Measurements from ENCODE around the gene FUBP1.
"Not testable (repeated sequence)": the region's sequence is repeated elsewhere in the genome, so short reads cannot be mapped to it uniquely, and the experiment has no call there.

FUBP1 gene

DNA sequence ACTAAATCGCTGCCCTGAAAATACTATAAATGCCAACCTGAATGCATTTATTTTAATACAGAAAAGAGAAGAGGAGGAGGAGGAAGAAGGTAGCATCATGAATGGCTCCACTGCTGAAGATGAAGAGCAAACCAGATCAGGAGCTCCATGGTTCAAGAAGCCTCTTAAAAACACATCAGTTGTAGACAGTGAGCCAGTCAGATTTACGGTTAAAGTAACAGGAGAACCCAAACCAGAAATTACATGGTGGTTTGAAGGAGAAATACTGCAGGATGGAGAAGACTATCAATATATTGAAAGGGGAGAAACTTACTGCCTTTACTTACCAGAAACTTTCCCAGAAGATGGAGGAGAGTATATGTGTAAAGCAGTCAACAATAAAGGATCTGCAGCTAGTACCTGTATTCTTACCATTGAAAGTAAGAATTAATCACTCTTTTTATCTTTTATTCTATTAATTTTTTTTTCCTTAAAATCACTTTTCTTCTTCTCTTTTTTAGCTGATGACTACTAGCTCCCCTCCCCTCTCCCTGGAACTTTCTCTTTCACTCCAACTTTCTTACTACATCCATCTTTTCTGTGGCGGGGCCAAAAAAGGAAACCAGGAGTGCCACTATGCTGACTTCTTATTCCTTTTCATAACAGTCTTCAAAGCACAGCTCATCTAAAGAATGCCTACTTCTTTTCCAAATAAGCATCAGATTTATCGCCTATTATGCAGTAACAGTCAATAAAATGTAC, 36.3 kb downstream of the FUBP1 start:
- no peak for DNase-seq

DNA sequence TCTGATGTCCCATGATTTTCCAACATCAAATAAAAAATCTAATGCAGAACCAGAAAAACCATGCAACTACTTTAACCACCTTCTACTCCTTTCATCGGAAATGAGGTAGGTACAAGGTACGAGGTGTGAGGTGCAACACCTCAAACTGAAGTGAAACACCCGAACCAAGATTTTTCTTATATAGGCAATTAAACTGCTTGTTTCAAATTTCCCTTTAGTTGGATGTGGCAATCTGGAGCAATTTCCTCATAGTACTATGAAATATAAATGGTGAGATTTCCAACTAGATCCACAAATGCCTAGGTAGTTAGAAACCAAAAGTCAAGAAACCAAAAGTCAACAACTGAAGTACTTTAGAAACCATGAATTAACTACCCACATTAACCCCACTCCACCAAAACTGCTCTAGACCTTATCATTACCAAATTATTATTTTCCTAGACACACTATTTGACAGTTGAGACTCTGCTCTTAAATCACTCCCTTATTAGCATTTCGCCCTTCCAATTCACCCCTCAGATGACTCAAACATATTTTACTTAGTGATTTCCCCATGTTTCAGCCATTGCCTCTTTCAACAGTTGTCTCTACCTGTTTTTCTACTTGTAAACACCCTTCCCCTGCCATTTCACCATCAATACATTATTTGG, 37.8 kb downstream of the FUBP1 start:
- no peak for DNase-seq

DNA sequence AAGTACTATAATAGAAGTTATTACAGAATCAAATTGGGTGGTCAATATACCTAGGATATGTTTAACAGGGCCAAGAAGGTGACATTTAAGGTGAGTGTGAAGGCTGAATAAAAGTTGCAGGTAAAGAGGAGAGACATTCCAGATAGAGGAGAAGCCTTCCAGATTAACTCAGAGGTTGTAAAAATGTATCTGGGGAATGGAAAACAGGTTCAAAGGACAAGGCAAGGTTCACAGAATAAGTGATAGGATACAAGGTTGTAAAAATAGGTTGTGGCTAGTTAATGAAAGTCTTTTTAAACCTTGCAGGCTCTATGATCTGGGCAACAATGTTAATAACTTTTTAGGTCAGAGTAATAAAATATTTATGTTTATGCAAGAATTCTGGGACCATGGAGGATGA, 40.2 kb downstream of the FUBP1 start:
- DNase-seq, result no peak

DNA sequence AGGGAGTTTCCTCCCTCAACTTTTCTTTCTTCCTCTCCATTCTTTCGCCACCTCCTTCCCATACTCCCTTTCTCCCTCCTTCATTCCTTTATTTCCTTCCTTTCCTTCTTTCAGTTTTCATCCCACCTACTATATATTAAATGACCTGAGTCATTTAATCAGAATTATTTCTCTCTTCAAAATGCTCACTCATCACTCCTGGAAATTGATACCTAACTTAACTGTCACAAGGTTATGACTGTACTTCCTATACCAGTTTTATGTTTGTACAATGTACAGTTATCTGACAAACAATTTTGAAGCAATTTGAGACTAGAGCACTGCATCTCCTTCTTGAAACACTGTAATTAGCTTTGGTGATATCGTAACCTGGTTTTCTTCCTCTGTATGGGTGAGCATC, 49.1 kb downstream of the FUBP1 start:
- no peak for DNase-seq

DNA sequence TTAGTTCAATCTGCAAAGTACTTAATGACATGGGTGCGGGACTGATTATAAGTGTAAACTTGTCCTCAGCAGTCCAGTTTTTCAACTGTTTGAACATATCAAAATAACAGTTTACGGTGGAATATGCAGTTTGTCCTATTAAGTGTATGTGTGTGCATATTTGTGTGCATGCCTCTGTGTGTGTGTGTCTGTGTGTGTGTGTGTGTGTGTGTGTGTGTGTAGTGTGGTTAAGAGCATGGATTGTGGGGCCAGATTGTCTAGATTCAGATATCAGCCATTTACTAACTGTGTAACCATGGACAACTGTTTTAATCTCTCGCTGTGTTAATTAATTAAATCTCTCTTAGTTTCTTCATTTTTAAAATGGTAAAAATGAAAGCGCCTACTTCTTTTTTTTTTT, 51.5 kb downstream of the FUBP1 start:
- no peak for DNase-seq

DNA sequence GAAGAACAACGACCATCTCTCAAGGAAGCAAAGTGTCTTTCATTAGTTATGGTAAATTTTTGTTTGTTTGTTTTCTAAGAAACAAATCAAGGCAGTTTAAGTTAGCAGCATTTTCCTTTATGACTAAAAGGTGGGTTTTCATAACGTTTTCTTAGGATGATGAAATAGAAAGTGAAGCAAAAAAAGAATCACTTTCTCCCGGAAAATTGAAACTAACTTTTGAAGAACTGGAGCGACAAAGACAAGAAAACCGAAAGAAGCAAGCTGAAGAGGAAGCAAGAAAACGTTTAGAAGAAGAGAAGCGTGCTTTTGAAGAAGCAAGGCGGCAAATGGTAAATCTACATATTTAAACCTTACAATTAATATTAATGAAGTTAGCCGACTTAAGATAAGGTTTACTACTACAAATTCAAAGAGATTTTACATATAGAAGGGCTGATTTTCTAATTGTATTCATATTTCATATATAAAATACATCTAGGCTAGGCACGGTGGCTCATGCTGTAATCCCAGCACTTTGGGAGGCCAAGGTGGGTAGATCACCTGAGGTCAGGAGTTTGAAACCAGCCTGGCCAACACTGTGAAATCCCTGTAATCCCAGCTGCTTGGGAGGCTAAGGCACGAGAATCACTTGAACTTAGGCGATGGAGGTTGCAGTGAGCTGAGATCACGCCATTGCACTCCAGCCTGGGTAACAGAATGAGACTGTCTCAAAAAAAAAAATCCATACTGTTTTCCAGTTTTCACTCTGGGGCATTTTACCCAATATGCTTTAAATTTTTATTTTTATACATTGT, 52.1 kb downstream of the FUBP1 start:
- no peak for DNase-seq

DNA sequence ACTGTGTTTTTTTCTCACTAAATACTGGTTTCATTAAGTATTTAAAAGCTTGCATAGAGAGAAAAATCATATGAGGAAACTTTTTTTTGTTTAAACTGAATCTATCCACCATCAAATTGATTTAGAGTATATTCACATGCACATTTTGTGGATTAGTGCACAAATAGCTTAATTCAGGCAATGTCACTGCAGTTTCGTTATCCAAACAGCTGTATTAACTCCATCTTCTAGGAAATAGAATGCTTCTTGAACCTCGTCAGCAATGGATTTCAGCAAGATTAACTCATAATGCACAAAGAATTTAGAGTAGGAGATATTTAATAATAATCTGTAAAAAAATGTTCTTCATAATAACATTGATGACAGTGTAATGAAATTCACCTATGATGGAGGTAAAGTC, 52.9 kb downstream of the FUBP1 start:
- no peak for DNase-seq

DNA sequence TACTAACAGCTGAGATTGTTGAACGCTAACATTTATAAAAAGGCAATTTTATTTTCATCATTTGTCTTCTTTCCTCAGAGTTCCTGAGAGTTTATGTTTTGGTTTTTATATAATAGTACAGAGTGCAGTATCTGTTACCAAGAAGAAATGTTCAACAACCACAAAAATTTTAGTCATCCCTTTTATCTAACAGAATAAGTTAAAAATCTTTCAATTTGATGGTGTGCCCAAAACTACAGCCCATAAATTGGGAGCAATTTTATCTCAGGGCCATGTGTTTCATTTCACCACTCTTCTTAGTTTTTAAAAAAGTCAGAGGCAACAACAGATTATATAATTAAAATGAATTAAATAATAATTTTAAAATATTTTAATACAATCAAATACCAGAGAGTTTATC, 53.4 kb downstream of the FUBP1 start:
- no peak for DNase-seq

DNA sequence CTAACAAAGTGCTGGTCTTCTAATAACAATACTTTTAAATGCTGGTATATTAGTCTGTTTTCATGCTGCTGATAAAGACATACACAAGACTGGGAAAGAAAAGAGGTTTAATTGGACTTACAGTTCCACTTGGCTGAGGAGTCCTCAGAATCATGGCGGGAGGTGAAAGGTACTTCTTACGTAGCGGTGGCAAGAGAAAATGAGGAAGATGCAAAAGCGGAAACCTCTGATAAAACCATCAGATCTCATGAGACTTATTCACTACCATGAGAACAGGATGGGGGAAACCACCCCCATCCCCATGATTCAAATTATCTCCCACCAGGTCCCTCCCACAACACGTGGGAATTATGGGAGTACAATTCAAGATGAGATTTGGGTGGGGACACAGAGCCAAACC, 60.0 kb downstream of the FUBP1 start:
- DNase-seq, result not testable (repeated sequence)

DNA sequence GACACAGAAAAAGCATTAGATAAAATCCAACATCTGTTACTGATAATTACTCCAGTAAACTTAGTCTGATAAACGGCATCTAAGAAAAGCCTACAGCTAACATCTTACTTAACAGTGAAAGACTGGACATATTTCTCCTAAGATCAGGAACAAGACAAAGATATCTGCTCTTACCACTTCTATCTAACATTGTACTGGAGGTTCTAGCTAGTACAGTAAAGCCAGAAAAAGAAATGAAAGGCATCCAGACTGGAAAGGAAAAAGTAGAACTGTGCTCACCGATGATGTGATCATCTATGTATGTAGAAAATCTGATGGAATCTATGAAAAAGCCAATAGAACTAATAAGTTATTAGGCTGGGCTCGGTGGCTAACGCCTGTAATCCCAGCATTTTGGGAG, 68.8 kb downstream of the FUBP1 start:
- DNase-seq, result no peak

DNA sequence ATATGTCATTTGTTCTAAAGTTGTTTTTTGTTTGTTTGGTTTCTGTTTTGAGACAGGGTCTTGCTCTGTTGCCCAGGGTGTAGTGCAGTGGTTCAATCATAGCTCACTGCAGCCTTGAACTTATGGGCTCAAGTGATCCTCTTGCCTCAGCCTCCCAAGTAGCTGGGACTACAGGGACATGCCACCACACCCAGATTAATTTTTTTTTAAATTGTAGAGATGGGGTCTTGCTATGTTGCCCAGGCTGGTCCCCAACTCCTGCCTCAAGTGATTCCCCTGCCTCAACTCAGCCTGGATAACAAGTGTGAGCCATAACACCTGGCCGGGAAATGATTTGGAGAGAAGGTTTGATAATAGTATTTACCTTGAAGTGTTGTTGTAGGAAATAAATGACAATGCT, 72.2 kb downstream of the FUBP1 start:
- DNase-seq, result no peak

DNA sequence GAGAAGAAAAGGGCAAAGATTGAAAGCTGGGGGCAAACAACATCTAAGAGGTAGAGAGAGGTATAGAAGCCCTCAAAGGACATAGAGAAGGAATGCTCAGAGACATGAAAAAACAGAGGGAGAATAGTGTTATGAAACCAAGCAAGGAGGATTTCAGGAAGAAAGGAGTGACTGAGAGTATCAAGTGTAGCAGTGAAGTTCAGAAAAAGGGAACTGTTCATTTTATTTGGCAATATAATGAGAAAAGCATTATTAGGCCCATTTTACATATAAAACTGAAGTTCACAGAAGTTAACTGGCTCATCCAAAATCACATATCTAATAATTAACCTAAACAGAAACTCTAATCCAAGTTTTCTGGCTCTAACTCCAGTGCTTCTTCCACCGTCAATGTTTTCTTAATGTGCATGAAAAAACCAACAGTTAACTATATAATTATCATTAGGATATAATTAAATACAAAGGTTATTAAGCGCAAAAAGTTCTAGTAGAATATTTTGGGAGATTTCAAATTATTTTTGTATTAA, 72.8 kb downstream of the FUBP1 start:
- DNase-seq, result no peak

DNA sequence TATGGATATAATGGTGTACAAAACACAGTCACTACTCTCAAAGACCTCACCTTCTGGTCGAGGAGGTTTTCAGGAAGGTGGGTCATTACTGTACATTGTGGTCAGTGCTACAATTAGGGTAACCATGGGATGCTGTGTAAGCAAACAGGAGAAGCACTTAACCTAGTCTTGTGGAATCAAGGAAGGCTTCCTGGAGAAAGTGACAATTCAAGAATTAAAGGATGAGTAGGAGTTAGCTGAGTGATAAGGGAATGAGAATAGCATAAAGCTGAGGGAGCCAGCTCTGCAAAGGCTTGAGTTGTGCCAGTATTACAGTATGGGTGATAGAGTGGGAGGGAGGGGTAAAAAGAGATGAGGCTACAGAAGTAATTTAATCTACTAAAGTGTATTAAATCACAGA, 73.3 kb downstream of the FUBP1 start:
- no peak for DNase-seq

DNA sequence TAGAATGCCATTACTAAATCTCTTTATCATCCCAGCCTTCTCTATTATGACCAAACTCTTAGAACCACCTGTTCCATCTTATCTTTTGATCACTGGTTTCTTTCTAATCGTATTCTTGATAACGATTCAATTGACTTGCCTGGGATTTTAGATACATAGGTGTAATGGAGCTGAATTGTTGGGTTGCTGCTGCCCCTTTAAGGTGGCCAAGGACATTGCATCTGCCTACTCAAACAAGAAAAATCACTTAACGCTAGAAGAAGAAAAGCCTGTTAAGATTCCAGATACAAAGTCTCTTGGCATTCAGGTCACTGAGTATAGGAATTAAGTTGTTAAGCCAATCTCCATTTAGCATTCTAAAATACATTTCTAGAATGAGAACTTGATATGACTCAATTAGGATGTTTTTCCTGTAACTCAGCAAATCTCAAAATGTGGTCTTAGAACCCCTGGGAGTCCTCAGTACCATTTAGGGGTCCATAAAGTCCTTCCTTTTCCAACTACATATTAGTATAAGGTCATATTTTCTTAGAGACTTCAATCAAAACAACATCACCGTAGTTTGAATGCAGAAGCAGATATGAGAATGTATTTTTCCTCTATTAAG, 78.1 kb downstream of the FUBP1 start:
- DNase-seq, result no peak

DNA sequence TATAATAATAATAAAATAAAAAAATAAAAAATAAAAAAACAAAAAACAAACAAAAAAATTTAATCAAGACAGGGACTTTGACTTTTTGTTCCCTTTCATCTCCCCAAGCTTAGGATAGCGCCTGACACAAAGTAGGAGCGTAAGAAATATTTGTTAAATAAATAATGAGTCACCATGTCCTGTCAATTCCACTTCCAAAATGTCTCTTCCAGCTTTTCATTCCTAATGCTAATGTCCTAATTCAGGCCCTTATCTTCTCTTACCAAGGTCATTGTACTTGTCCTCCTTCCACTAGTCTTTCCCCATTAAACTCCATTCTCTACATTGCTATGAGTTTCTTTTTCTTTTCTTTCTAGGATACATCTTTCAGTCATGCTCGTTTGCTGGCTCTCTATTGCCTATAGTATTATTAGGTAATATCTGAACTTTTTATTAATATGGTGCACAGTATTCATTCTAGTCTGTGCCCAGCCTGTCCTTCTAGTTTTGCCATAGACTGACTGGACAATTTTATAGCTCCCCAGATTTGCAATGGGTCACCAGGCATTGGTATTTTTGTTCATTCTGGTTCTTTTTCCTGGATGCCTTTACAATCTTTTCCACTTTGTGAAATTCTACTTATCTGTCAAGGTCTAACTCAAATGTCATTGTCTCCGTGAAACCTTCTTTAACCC, 79.1 kb downstream of the FUBP1 start:
- no peak for DNase-seq

Data from activated CD4-positive, CD25-positive, alpha-beta regulatory T cell (primary cell).